ENCODE measurements around the gene GREB1L.

Gene GREB1L

GRCh38 chr18:21300035-21300907 is 58.2 kb downstream of the GREB1L start:
- Histone ChIP-seq H2BK5ac (ENCODE audit: low read length) (no peak overlapping the region), H3K9me3 (replicated peaks in 1 of 2; ENCODE audit: control insufficient read depth in 2 of 2, insufficient read depth in 1 of 2, low read depth in 1 of 2, low read length in 2 of 2) (peaks cover 0 to 10% of the 10 kb centered on the region in 2 donors), H2AK5ac (ENCODE audit: low read depth, low read length) (no peak overlapping the region), H3K18ac (ENCODE audit: low read length) (no peak overlapping the region), H3K79me1 (ENCODE audit: low read depth, low read length) (peaks cover 2% of the 10 kb centered on the region), H3K4ac (ENCODE audit: low read length) (no peak overlapping the region), H2BK12ac (ENCODE audit: low read length) (no peak overlapping the region), H2BK15ac (ENCODE audit: low read length) (no peak overlapping the region), H3K4me3 (ENCODE audit: low read length in 2 of 2) (no peak overlapping the region), H3K4me2 (ENCODE audit: insufficient read depth, low read length, poor library complexity, severe bottlenecking) (no peak overlapping the region), H3K14ac (ENCODE audit: low read length) (no peak overlapping the region), H3K36me3 (replicated peaks in 1 of 2; ENCODE audit: control insufficient read depth in 2 of 2, insufficient read depth in 2 of 2, low read length in 2 of 2) (peaks cover 0 to 18% of the 10 kb centered on the region in 2 donors), H3K27ac (replicated peaks; ENCODE audit: low read length) (no peak overlapping the region), H3K23ac (ENCODE audit: low read depth, low read length, poor library complexity) (no peak overlapping the region), H3K4me1 (ENCODE audit: control insufficient read depth in 2 of 2, insufficient read depth in 1 of 2, low read depth in 1 of 2, low read length in 2 of 2) (peaks cover 14 to 16% of the 10 kb centered on the region in 2 donors), H4K8ac (ENCODE audit: low read depth, low read length) (no peak overlapping the region), H3K9ac (ENCODE audit: low read depth, low read length, poor library complexity) (no peak overlapping the region), H2AFZ (ENCODE audit: low read length) (no peak overlapping the region), H2BK120ac (ENCODE audit: low read depth, low read length) (no peak overlapping the region), H4K91ac (ENCODE audit: low read depth, low read length, poor library complexity) (no peak overlapping the region), H3K27me3 (ENCODE audit: control insufficient read depth in 3 of 3, insufficient read depth in 3 of 3, low read depth in 1 of 3, low read length in 3 of 3) (no peaks in the 10 kb centered on the region)
- WGBS, 2 donors (ENCODE audit: extremely low coverage in 2 of 2, insufficient read length in 2 of 2, insufficient replicate concordance in 1 of 2): no CpG with 5 or more reads among the region's 6 CpGs
- no peak for DNase-seq (ENCODE audit: low spot score)

GRCh38 chr18:21300908-21301200 is 58.8 kb downstream of the GREB1L start:
- Histone ChIP-seq H3K4me3 (ENCODE audit: low read length in 2 of 2) (no peak overlapping the region), H2AFZ (ENCODE audit: low read length) (no peak overlapping the region), H3K4ac (ENCODE audit: low read length) (no peak overlapping the region), H2BK5ac (ENCODE audit: low read length) (no peak overlapping the region), H3K36me3 (replicated peaks in 1 of 2; ENCODE audit: control insufficient read depth in 2 of 2, insufficient read depth in 2 of 2, low read length in 2 of 2) (peaks cover 0 to 19% of the 10 kb centered on the region in 2 donors), H3K4me2 (ENCODE audit: insufficient read depth, low read length, poor library complexity, severe bottlenecking) (no peak overlapping the region), H2BK15ac (ENCODE audit: low read length) (no peak overlapping the region), H3K27me3 (ENCODE audit: control insufficient read depth in 3 of 3, insufficient read depth in 3 of 3, low read depth in 1 of 3, low read length in 3 of 3) (no peaks in the 10 kb centered on the region), H3K14ac (ENCODE audit: low read length) (no peak overlapping the region), H3K18ac (ENCODE audit: low read length) (no peak overlapping the region), H3K27ac (replicated peaks; ENCODE audit: low read length) (no peak overlapping the region), H4K8ac (ENCODE audit: low read depth, low read length) (no peak overlapping the region), H2BK120ac (ENCODE audit: low read depth, low read length) (no peak overlapping the region), H3K23ac (ENCODE audit: low read depth, low read length, poor library complexity) (no peak overlapping the region), H2AK5ac (ENCODE audit: low read depth, low read length) (no peak overlapping the region), H3K9ac (ENCODE audit: low read depth, low read length, poor library complexity) (no peak overlapping the region), H3K4me1 (ENCODE audit: control insufficient read depth in 2 of 2, insufficient read depth in 1 of 2, low read depth in 1 of 2, low read length in 2 of 2) (peaks cover 11 to 14% of the 10 kb centered on the region in 2 donors), H4K91ac (ENCODE audit: low read depth, low read length, poor library complexity) (no peak overlapping the region), H3K9me3 (replicated peaks in 1 of 2; ENCODE audit: control insufficient read depth in 2 of 2, insufficient read depth in 1 of 2, low read depth in 1 of 2, low read length in 2 of 2) (peaks cover 0 to 8% of the 10 kb centered on the region in 2 donors), H2BK12ac (ENCODE audit: low read length) (no peak overlapping the region), H3K79me1 (ENCODE audit: low read depth, low read length) (no peaks in the 10 kb centered on the region)
- no peak for DNase-seq (ENCODE audit: low spot score)
- no CpG with 5 or more reads among the region's 1 CpG for whole genome bisulfite sequencing, 2 donors (ENCODE audit: extremely low coverage in 2 of 2, insufficient read length in 2 of 2, insufficient replicate concordance in 1 of 2)

DNA sequence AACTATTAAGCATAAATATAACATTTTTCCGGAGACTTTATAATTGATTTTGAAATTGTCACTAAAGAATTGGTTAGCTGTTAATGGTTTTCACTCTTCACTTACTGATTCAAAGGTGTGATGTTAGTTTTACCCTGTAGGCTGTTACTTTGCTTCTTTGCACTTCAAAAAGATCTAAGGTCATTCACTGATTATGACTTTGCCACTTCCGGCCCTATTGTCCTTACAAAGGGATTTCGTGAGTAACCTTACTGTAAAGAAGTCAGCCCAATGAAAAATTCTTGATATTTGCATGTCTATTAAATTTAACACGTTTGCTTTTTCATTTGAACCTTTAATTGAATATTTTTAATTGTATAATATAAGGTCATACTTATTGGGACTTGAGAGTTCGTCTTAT is 61.4 kb downstream of the GREB1L start:
- Histone ChIP-seq H3K79me1 (ENCODE audit: low read depth, low read length) (no peaks in the 10 kb centered on the region), H3K36me3 (replicated peaks in 1 of 2; ENCODE audit: control insufficient read depth in 2 of 2, insufficient read depth in 2 of 2, low read length in 2 of 2) (peaks cover 2 to 33% of the 10 kb centered on the region in 2 donors), H3K18ac (ENCODE audit: low read length) (no peak overlapping the region), H3K4me3 (ENCODE audit: low read length in 2 of 2) (no peak overlapping the region), H2BK12ac (ENCODE audit: low read length) (no peak overlapping the region), H3K4ac (ENCODE audit: low read length) (no peak overlapping the region), H3K14ac (ENCODE audit: low read length) (no peak overlapping the region), H4K91ac (ENCODE audit: low read depth, low read length, poor library complexity) (no peak overlapping the region), H2BK15ac (ENCODE audit: low read length) (no peak overlapping the region), H3K27me3 (ENCODE audit: control insufficient read depth in 3 of 3, insufficient read depth in 3 of 3, low read depth in 1 of 3, low read length in 3 of 3) (no peaks in the 10 kb centered on the region), H4K8ac (ENCODE audit: low read depth, low read length) (no peak overlapping the region), H3K9ac (ENCODE audit: low read depth, low read length, poor library complexity) (no peak overlapping the region), H2AFZ (ENCODE audit: low read length) (no peak overlapping the region), H3K27ac (replicated peaks; ENCODE audit: low read length) (no peak overlapping the region), H2AK5ac (ENCODE audit: low read depth, low read length) (no peak overlapping the region), H3K9me3 (replicated peaks in 1 of 2; ENCODE audit: control insufficient read depth in 2 of 2, insufficient read depth in 1 of 2, low read depth in 1 of 2, low read length in 2 of 2) (peaks cover 0 to 3% of the 10 kb centered on the region in 2 donors), H2BK5ac (ENCODE audit: low read length) (no peak overlapping the region), H2BK120ac (ENCODE audit: low read depth, low read length) (no peak overlapping the region), H3K4me1 (ENCODE audit: control insufficient read depth in 2 of 2, insufficient read depth in 1 of 2, low read depth in 1 of 2, low read length in 2 of 2) (peaks cover 21 to 26% of the 10 kb centered on the region in 2 donors), H3K23ac (ENCODE audit: low read depth, low read length, poor library complexity) (no peak overlapping the region), H3K4me2 (ENCODE audit: insufficient read depth, low read length, poor library complexity, severe bottlenecking) (no peak overlapping the region)
- no CpG with 5 or more reads among the region's 5 CpGs for WGBS, 2 donors (ENCODE audit: extremely low coverage in 2 of 2, insufficient read length in 2 of 2, insufficient replicate concordance in 1 of 2)
- no peak for DNase-seq (ENCODE audit: low spot score)

- no peak overlapping the region for H3K4me3 ChIP-seq (ENCODE audit: low read length in 2 of 2)
- H2AFZ ChIP-seq (ENCODE audit: low read length): no peak overlapping the region
- no peak overlapping the region for H3K27ac ChIP-seq (replicated peaks; ENCODE audit: low read length)
- no peaks in the 10 kb centered on the region for H3K27me3 ChIP-seq (ENCODE audit: control insufficient read depth in 3 of 3, insufficient read depth in 3 of 3, low read depth in 1 of 3, low read length in 3 of 3)
- no peak overlapping the region for H4K91ac ChIP-seq (ENCODE audit: low read depth, low read length, poor library complexity)
- no peak overlapping the region for H3K23ac ChIP-seq (ENCODE audit: low read depth, low read length, poor library complexity)
- H3K14ac ChIP-seq (ENCODE audit: low read length): no peak overlapping the region
- H2BK15ac ChIP-seq (ENCODE audit: low read length): no peak overlapping the region
- H4K8ac ChIP-seq (ENCODE audit: low read depth, low read length): no peak overlapping the region
- no peak overlapping the region for H2BK5ac ChIP-seq (ENCODE audit: low read length)
- no peak overlapping the region for H3K9ac ChIP-seq (ENCODE audit: low read depth, low read length, poor library complexity)
- no peak overlapping the region for H3K4ac ChIP-seq (ENCODE audit: low read length)
- no peaks in the 10 kb centered on the region for H3K79me1 ChIP-seq (ENCODE audit: low read depth, low read length)
- H2AK5ac ChIP-seq (ENCODE audit: low read depth, low read length): no peak overlapping the region
- no CpG with 5 or more reads among the region's 2 CpGs for WGBS, 2 donors (ENCODE audit: extremely low coverage in 2 of 2, insufficient read length in 2 of 2, insufficient replicate concordance in 1 of 2)
- H3K18ac ChIP-seq (ENCODE audit: low read length): no peak overlapping the region
- H3K36me3 ChIP-seq (replicated peaks in 1 of 2; ENCODE audit: control insufficient read depth in 2 of 2, insufficient read depth in 2 of 2, low read length in 2 of 2): peaks cover 2 to 38% of the 10 kb centered on the region in 2 donors
- DNase-seq (ENCODE audit: low spot score): no peak
- no peak overlapping the region for H2BK12ac ChIP-seq (ENCODE audit: low read length)
- H3K4me1 ChIP-seq (ENCODE audit: control insufficient read depth in 2 of 2, insufficient read depth in 1 of 2, low read depth in 1 of 2, low read length in 2 of 2): peaks cover 21 to 31% of the 10 kb centered on the region in 2 donors
- H3K4me2 ChIP-seq (ENCODE audit: insufficient read depth, low read length, poor library complexity, severe bottlenecking): no peak overlapping the region
- H3K9me3 ChIP-seq (replicated peaks in 1 of 2; ENCODE audit: control insufficient read depth in 2 of 2, insufficient read depth in 1 of 2, low read depth in 1 of 2, low read length in 2 of 2): no peaks in the 10 kb centered on the region
- no peak overlapping the region for H2BK120ac ChIP-seq (ENCODE audit: low read depth, low read length)
These were observed 61.9 kb downstream of the GREB1L start for GRCh38 chr18:21303895-21304294.
